ENCODE measurements around the gene PTRH1. TPM values are rescaled to one million over a fixed set of nuclear protein-coding genes. Genes with fewer than 3 reads are reported as not detected.

The PTRH1 gene
- total and polyA plus RNA-seq, 10 of the 15 experiments (the other 5 are each of a cell fraction or from before 2014, with no cell fraction given), result 0.69 to 38.4 (median 10.2) TPM

DNA sequence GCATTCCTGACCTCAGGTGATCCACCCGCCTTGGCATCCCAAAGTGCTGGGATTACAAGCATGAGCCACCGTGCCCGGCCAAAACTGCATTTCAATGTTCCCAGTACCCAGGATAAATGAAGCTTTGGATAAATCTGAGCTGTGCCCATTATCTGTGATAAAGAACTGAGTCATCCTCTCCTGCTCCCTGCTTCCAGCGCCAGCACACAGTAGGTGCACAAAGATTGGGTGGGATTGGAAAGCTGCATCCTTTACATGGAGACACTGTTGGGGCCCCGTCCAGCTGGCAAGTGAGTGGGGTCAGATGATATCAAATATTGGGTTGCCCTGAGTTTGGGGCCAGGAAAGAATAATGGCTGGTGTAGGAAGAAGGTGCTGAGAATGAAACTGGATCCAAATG, 45.6 kb upstream of the PTRH1 start (continued):
- TF ChIP-seq, protein P1, sequence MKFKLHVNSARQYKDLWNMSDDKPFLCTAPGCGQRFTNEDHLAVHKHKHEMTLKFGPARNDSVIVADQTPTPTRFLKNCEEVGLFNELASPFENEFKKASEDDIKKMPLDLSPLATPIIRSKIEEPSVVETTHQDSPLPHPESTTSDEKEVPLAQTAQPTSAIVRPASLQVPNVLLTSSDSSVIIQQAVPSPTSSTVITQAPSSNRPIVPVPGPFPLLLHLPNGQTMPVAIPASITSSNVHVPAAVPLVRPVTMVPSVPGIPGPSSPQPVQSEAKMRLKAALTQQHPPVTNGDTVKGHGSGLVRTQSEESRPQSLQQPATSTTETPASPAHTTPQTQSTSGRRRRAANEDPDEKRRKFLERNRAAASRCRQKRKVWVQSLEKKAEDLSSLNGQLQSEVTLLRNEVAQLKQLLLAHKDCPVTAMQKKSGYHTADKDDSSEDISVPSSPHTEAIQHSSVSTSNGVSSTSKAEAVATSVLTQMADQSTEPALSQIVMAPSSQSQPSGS (IDR thresholded peaks at IDR 0.05; ENCODE audit: low read length), result no peak
- TF ChIP-seq RFX5 (IDR thresholded peaks at IDR 0.05; ENCODE audit: low read depth, low read length) (no peak), BMI1 (IDR thresholded peaks at IDR 0.05; ENCODE audit: borderline replicate concordance) (no peak), STAT1 (conservative IDR thresholded peaks at IDR 0.05) (no peak), SIX5 (IDR thresholded peaks at IDR 0.05; ENCODE audit: low read depth, low read length, severe bottlenecking) (no peak), CREB1 (IDR thresholded peaks at IDR 0.05; ENCODE audit: low read depth) (no peak), STAT3 (IDR thresholded peaks at IDR 0.05; ENCODE audit: low read depth, low read length) (no peak), SPI1 (IDR thresholded peaks at IDR 0.05; ENCODE audit: borderline replicate concordance, insufficient read depth, low read depth, low read length) (no peak), MTA2 (IDR thresholded peaks at IDR 0.05; ENCODE audit: low read depth) (no peak), CHD4 (IDR thresholded peaks at IDR 0.05) (no peak), SUPT20H (IDR thresholded peaks at IDR 0.05; ENCODE audit: borderline replicate concordance, control insufficient read depth, low read depth, low read length) (no peak), MTA3 (IDR thresholded peaks at IDR 0.05; ENCODE audit: borderline replicate concordance, low read length) (no peak), RUNX3 (IDR thresholded peaks at IDR 0.05; ENCODE audit: low read length) (no peak)

GRCh38 chr9:127758843-127759242, 43.4 kb upstream of the PTRH1 start:
- H3K9ac ChIP-seq (ENCODE audit: control insufficient read depth, insufficient read depth, low read length), result no peak overlapping the region
- no peaks in the 10 kb centered on the region for H4K20me1 ChIP-seq (ENCODE audit: control insufficient read depth, insufficient read depth)
- RAD21 ChIA-PET (ENCODE audit: unreplicated experiment), result interaction anchor here (0.7 kb wide), 1 partner anchor 10 kb away, joined by 3 read pairs; no protein-coding TSS in a partner anchor
- H3K36me3 ChIP-seq (ENCODE audit: control insufficient read depth in 2 of 2, insufficient read depth in 2 of 2, low read length in 1 of 2), result peaks cover 0 to 10% of the 10 kb centered on the region in 2 experiments
- H3K79me2 ChIP-seq (ENCODE audit: control insufficient read depth, insufficient read depth, low read length), result no peaks in the 10 kb centered on the region
- no peaks in the 10 kb centered on the region for H3K27me3 ChIP-seq (replicated peaks in 1 of 2; ENCODE audit: control insufficient read depth in 2 of 2, insufficient read depth in 2 of 2, low read length in 1 of 2)
- H3K4me3 ChIP-seq, result no peak overlapping the region
- BruUV-seq (replicated peaks), result no TSS peak
- DNase-seq (ENCODE audit: low read depth, low spot score), result no peak
- H3K9me3 ChIP-seq (replicated peaks; ENCODE audit: control insufficient read depth, insufficient read depth, low read length), result no peaks in the 10 kb centered on the region
- intact Hi-C loops (cut with micrococcal nuclease; ENCODE audit: unreplicated experiment), result no loop called here
- no peak overlapping the region for H2AFZ ChIP-seq (ENCODE audit: control insufficient read depth, low read depth, low read length)
- CTCF ChIA-PET, result interaction anchor here (1.0 to 2.0 kb wide), 3 partner anchors 12 to 163 kb away, joined by 3 to 7 read pairs (median 3); no protein-coding TSS in a partner anchor
- POLR2A ChIA-PET, result interaction anchor here (1.1 kb wide), 1 partner anchor 71 kb away, joined by 6 read pairs; no protein-coding TSS in a partner anchor
- in situ Hi-C loops (cut with MboI), result no loop called here
- SMC1A ChIA-PET (ENCODE audit: uncharacterized antibody, unreplicated experiment), result interaction anchor here (0.6 kb wide), 2 partner anchors 431 to 510 kb away, joined by 3 read pairs; no protein-coding TSS in a partner anchor
- no peak for FAIRE-seq
- no peak for ATAC-seq
- no peak overlapping the region for H3K4me2 ChIP-seq (ENCODE audit: control insufficient read depth, insufficient read depth)
- 88% methylated on average over 5 of the region's 5 CpGs for WGBS (ENCODE audit: insufficient coverage, insufficient replicate concordance, low lambda C conversion rate, missing lambda C conversion rate)
- H3K4me1 ChIP-seq (ENCODE audit: control insufficient read depth, insufficient read depth, low read length), result no peaks in the 10 kb centered on the region
- H3K27ac ChIP-seq (ENCODE audit: control insufficient read depth, insufficient read depth), result no peak overlapping the region
- TF ChIP-seq RAD51 (IDR thresholded peaks at IDR 0.05), result no peak
- TF ChIP-seq, protein P1 (IDR thresholded peaks at IDR 0.05; ENCODE audit: low read length), result no peak
- TF ChIP-seq, protein P2, sequence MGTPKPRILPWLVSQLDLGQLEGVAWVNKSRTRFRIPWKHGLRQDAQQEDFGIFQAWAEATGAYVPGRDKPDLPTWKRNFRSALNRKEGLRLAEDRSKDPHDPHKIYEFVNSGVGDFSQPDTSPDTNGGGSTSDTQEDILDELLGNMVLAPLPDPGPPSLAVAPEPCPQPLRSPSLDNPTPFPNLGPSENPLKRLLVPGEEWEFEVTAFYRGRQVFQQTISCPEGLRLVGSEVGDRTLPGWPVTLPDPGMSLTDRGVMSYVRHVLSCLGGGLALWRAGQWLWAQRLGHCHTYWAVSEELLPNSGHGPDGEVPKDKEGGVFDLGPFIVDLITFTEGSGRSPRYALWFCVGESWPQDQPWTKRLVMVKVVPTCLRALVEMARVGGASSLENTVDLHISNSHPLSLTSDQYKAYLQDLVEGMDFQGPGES (IDR thresholded peaks at IDR 0.05), result no peak
- TF ChIP-seq CBFB (IDR thresholded peaks at IDR 0.05; ENCODE audit: low read depth), result no peak
- TF ChIP-seq, protein P3, sequence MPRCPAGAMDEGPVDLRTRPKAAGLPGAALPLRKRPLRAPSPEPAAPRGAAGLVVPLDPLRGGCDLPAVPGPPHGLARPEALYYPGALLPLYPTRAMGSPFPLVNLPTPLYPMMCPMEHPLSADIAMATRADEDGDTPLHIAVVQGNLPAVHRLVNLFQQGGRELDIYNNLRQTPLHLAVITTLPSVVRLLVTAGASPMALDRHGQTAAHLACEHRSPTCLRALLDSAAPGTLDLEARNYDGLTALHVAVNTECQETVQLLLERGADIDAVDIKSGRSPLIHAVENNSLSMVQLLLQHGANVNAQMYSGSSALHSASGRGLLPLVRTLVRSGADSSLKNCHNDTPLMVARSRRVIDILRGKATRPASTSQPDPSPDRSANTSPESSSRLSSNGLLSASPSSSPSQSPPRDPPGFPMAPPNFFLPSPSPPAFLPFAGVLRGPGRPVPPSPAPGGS (IDR thresholded peaks at IDR 0.05; ENCODE audit: borderline replicate concordance, insufficient read depth, low read depth, low read length, poor library complexity, severe bottlenecking), result no peak
- TF ChIP-seq SPI1 (IDR thresholded peaks at IDR 0.05; ENCODE audit: borderline replicate concordance, insufficient read depth, low read depth, low read length), result no peak
- TF ChIP-seq KDM1A (IDR thresholded peaks at IDR 0.05; ENCODE audit: borderline replicate concordance), result no peak

Data from GM12878 (cell line).